B cell (primary cell): ENCODE data around the gene AXIN1. TPM values are rescaled to one million over a fixed set of nuclear protein-coding genes. Genes with fewer than 3 reads are reported as not detected.

ENCODE experiments used
- ATAC-seq: fragments of 200-7000 bp; cut with Tn5 transposase; one replicate; pipeline ENCODE4 v1.10.0; 2021; ENCODE audit warnings: low read depth, mild to moderate bottlenecking, moderate number of reproducible peaks, moderate library complexity
- CTCF ChIA-PET: fragments of 350-600 bp; sonication (Branson Sonifier 250); formaldehyde crosslinking; loops from one replicate; lab custom pipeline; 2021; ENCODE audit warnings: antibody characterized with exemption, inconsistent platforms; lab: Charles Lee
- POLR2A ChIA-PET: fragments of 350-600 bp; sonication (Branson Sonifier 250); formaldehyde crosslinking; loops from one replicate; lab custom pipeline; 2021; ENCODE audit warnings: antibody characterized with exemption; lab: Charles Lee
- DNase-seq: peaks from one replicate; pipeline ENCODE4 v3.0.0; 2013
- H2AFZ ChIP-seq: 2 replicates; pipeline ENCODE4 v1.6.1; 2012; ENCODE audit warnings: mild to moderate bottlenecking, low read depth, low read length; ENCODE audit not compliant: insufficient read depth, poor library complexity, severe bottlenecking
- H3K27ac ChIP-seq, 2 donors: 1 replicate in 1 of 2; 2 replicates in 1 of 2; pipeline ENCODE4 v1.5.1; 2012 to 2013; ENCODE audit warnings: low read length in 2 of 2, mild to moderate bottlenecking in 2 of 2, moderate library complexity in 1 of 2
- H3K27me3 ChIP-seq, 4 experiments: fragments of 200-600 bp in 1 of 4; sonication (generic) in 1 of 4; replicated peaks in 1 of 4; 1 replicate in 2 of 4; 2 replicates in 2 of 4; pipeline versions ENCODE4 v1.6.1 to v1.7.0; 2013 to 2016; ENCODE audit warnings: low read length in 3 of 4, mild to moderate bottlenecking in 2 of 4, mixed read lengths in 1 of 4, moderate library complexity in 1 of 4; ENCODE audit not compliant: insufficient read depth in 4 of 4, control insufficient read depth in 3 of 4; ENCODE audit errors: control extremely low read depth in 1 of 4
- H3K36me3 ChIP-seq, 2 experiments: replicated peaks in 1 of 2; 1 replicate in 1 of 2; 2 replicates in 1 of 2; pipeline versions ENCODE4 v1.6.1 to v1.7.1; 2013; ENCODE audit warnings: low read length in 1 of 2; ENCODE audit not compliant: insufficient read depth in 2 of 2, control insufficient read depth in 1 of 2; ENCODE audit errors: control extremely low read depth in 1 of 2, extremely low read depth in 1 of 2
- H3K4me1 ChIP-seq, 2 donors: fragments of 200-600 bp in 1 of 2; sonication (generic) in 1 of 2; 1 replicate in 1 of 2; 2 replicates in 1 of 2; pipeline versions ENCODE4 v1.5.1 to v1.6.1; 2013 to 2017; ENCODE audit warnings: low read length in 2 of 2; ENCODE audit not compliant: control insufficient read depth in 2 of 2, insufficient read depth in 2 of 2
- H3K4me2 ChIP-seq: replicated peaks from 2 replicates; pipeline ENCODE3; 2012; ENCODE audit warnings: mild to moderate bottlenecking, low read depth, low read length; ENCODE audit not compliant: poor library complexity, severe bottlenecking
- H3K4me3 ChIP-seq, 5 experiments: fragments of 200-600 bp in 1 of 5; sonication (generic) in 1 of 5; 1 replicate in 3 of 5; 2 replicates in 2 of 5; pipeline versions ENCODE4 v1.5.1 to v1.7.0; 2011 to 2016; ENCODE audit warnings: low read length in 4 of 5, mild to moderate bottlenecking in 4 of 5, low read depth in 2 of 5, control low read depth in 1 of 5, moderate library complexity in 1 of 5; ENCODE audit not compliant: insufficient read depth in 1 of 5; ENCODE audit errors: control extremely low read depth in 1 of 5, extremely low read depth in 1 of 5
- H3K79me2 ChIP-seq: fragments of 200-600 bp; sonication (generic); one replicate; pipeline ENCODE4 v1.6.0; 2016; ENCODE audit warnings: low read length; ENCODE audit not compliant: control insufficient read depth, insufficient read depth
- H3K9ac ChIP-seq: fragments of 200-600 bp; sonication (generic); 2 replicates; pipeline ENCODE4 v1.6.1; 2017; ENCODE audit warnings: mild to moderate bottlenecking, low read length, moderate library complexity
- H3K9me3 ChIP-seq, 3 donors: one replicate each; pipeline versions ENCODE4 v1.6.1 to v1.7.1; 2013; ENCODE audit warnings: low read length in 2 of 3; ENCODE audit not compliant: control insufficient read depth in 2 of 3, insufficient read depth in 1 of 3; ENCODE audit errors: control extremely low read depth in 1 of 3
- H4K20me1 ChIP-seq: 2 replicates; pipeline ENCODE4 v1.6.0; 2012; ENCODE audit warnings: mild to moderate bottlenecking, low read length; ENCODE audit not compliant: insufficient read depth, control insufficient read depth, poor library complexity, severe bottlenecking
- H3K27ac Mint-ChIP-seq: one replicate; pipeline ENCODE4 v1.8.0; 2021; ENCODE audit warnings: mixed read lengths
- H3K27me3 Mint-ChIP-seq: one replicate; pipeline ENCODE4 v1.8.0; 2021; ENCODE audit warnings: mixed read lengths
- H3K4me1 Mint-ChIP-seq: one replicate; pipeline ENCODE4 v1.8.0; 2021; ENCODE audit warnings: mixed read lengths
- H3K4me3 Mint-ChIP-seq: one replicate; pipeline ENCODE4 v1.8.0; 2021; ENCODE audit warnings: mixed read lengths
- H3K9me3 Mint-ChIP-seq: one replicate; pipeline ENCODE4 v1.8.0; 2022; ENCODE audit warnings: mixed read lengths; ENCODE audit not compliant: insufficient read depth
- EZH2 ChIP-seq: IDR thresholded peaks from 2 replicates; pipeline ENCODE4 v1.6.1; 2012; ENCODE audit warnings: borderline replicate concordance, low read depth, mild to moderate bottlenecking, moderate library complexity, low read length; ENCODE audit not compliant: insufficient read depth, poor library complexity, severe bottlenecking
- WGBS: methylation state at CpG from one replicate; pipeline ENCODE4 v1.1.5; 2013; ENCODE audit warnings: missing lambda C conversion rate; ENCODE audit not compliant: insufficient coverage; 5-methylcytosine and 5-hydroxymethylcytosine counted together
- intact Hi-C: fragments of 100-400 bp; cut with micrococcal nuclease; formaldehyde crosslinking; loops from one replicate; pipeline ENCODE4 v1.10.0; 2022
- polyA plus RNA-seq: library from polyadenylated mRNA; depleted of rRNA; stranded (reverse); fragments of >200 nt; gene quantifications from 2 replicates; pipeline ENCODE4 v1.2.3, GENCODE V29; 2012
- total RNA-seq, 2 donors: library from RNA; stranded (reverse); fragments of 120-200 nt in 1 of 2; gene quantifications; 1 replicate in 1 of 2; 2 replicates in 1 of 2; pipeline versions ENCODE4 v1.2.3 to v1.2.4, GENCODE V29; 2013 to 2022
- TF ChIP-seq, protein P1 (sequence below): fragments of 200-600 bp; IDR thresholded peaks from one replicate; pipeline ENCODE4 v1.8.0; 2022; ENCODE audit warnings: antibody characterized with exemption, mild to moderate bottlenecking

The AXIN1 gene
- total and polyA plus RNA-seq, 2 donors (not counting 1 experiment from before 2014, with no cell fraction given), result 39.0 to 40.8 TPM

DNA sequence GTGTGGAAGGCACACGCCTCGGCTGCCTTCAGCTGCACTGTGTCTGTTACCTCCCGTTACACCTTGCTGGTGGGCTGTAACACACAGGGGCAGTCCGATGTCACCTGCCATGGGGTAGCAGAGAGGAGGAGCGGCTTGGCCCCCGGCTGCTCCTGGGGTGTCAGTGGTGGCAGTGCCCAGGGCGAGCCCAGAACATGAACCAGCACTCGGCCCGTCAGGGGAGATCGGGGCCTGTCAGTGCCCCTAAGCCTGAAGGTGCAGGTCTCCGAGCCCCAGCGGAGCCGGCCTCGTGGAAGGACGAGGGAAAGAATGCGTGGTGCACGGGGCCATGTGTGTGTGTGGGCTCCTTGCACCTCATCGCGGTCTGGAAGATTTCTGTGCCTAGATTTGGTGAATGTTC, 92.2 kb downstream of the AXIN1 start:
- Histone ChIP-seq H4K20me1 (no peaks in the 10 kb centered on the region), H3K4me2 (no peak overlapping the region), H3K27ac (no peak overlapping the region), H3K4me1 (no peaks in the 10 kb centered on the region), H3K4me3 (no peak overlapping the region), H3K79me2 (no peaks in the 10 kb centered on the region), H3K27me3 (no peaks in the 10 kb centered on the region), H3K36me3 (peaks cover 0 to 40% of the 10 kb centered on the region in 2 experiments), H2AFZ (no peak overlapping the region), H3K9ac (no peak overlapping the region), H3K9me3 (no peaks in the 10 kb centered on the region)
- intact Hi-C loops, result no loop called here
- WGBS, result 98% methylated on average over 17 of the region's 19 CpGs
- ChIA-PET CTCF (no interaction called here), POLR2A (no interaction called here)
- TF ChIP-seq, protein P1, sequence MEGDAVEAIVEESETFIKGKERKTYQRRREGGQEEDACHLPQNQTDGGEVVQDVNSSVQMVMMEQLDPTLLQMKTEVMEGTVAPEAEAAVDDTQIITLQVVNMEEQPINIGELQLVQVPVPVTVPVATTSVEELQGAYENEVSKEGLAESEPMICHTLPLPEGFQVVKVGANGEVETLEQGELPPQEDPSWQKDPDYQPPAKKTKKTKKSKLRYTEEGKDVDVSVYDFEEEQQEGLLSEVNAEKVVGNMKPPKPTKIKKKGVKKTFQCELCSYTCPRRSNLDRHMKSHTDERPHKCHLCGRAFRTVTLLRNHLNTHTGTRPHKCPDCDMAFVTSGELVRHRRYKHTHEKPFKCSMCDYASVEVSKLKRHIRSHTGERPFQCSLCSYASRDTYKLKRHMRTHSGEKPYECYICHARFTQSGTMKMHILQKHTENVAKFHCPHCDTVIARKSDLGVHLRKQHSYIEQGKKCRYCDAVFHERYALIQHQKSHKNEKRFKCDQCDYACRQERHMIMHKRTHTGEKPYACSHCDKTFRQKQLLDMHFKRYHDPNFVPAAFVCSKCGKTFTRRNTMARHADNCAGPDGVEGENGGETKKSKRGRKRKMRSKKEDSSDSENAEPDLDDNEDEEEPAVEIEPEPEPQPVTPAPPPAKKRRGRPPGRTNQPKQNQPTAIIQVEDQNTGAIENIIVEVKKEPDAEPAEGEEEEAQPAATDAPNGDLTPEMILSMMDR, result no peak
- no peak for TF ChIP-seq EZH2
- no peak for ATAC-seq
- H3K4me1 Mint-ChIP-seq, result no peaks in the 10 kb centered on the region
- H3K27ac Mint-ChIP-seq, result no peak overlapping the region
- DNase-seq, result no peak
- no peaks in the 10 kb centered on the region for H3K9me3 Mint-ChIP-seq
- no peak overlapping the region for H3K4me3 Mint-ChIP-seq
- no peaks in the 10 kb centered on the region for H3K27me3 Mint-ChIP-seq

DNA sequence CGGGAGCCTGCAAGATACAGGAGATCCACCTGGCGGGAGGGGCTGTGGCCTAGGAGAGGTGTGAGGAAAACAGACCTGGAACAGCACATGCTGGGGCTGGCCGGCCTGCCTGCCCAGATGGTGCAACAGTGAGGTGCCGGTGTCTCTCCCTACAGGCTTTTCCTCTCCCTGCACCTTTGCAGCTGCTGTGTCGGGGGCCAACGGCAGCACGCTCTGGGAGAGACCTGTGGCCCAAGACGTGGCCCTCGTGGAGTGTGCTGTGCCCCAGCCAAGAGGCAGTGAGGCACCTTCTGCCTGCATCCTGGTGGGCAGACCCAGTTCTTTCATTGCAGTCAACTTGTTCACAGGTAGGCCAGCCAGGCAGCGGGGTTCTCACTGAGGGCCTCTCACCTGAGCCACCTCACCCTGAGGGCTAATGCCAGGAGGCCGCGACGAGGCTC, 92.7 kb downstream of the AXIN1 start:
- no peaks in the 10 kb centered on the region for H3K9me3 Mint-ChIP-seq
- Histone ChIP-seq H3K4me1 (no peaks in the 10 kb centered on the region), H3K79me2 (no peaks in the 10 kb centered on the region), H3K36me3 (peaks cover 0 to 40% of the 10 kb centered on the region in 2 experiments), H3K4me3 (no peak overlapping the region), H3K27me3 (no peaks in the 10 kb centered on the region), H3K27ac (no peak overlapping the region), H3K4me2 (no peak overlapping the region), H3K9ac (no peak overlapping the region), H4K20me1 (no peaks in the 10 kb centered on the region), H3K9me3 (no peaks in the 10 kb centered on the region), H2AFZ (no peak overlapping the region)
- ATAC-seq (no peak), DNase-seq (no peak)
- intact Hi-C loops, result no loop called here
- H3K27me3 Mint-ChIP-seq, result no peaks in the 10 kb centered on the region
- H3K4me3 Mint-ChIP-seq, result no peak overlapping the region
- no peak overlapping the region for H3K27ac Mint-ChIP-seq
- no peak for TF ChIP-seq EZH2
- TF ChIP-seq, protein P1, result no peak
- ChIA-PET POLR2A (no interaction called here), CTCF (no interaction called here)
- H3K4me1 Mint-ChIP-seq, result no peaks in the 10 kb centered on the region
- 91% methylated on average over 13 of the region's 13 CpGs for WGBS
